ENCODE results near the gene DNLZ.

Gene DNLZ

DNA sequence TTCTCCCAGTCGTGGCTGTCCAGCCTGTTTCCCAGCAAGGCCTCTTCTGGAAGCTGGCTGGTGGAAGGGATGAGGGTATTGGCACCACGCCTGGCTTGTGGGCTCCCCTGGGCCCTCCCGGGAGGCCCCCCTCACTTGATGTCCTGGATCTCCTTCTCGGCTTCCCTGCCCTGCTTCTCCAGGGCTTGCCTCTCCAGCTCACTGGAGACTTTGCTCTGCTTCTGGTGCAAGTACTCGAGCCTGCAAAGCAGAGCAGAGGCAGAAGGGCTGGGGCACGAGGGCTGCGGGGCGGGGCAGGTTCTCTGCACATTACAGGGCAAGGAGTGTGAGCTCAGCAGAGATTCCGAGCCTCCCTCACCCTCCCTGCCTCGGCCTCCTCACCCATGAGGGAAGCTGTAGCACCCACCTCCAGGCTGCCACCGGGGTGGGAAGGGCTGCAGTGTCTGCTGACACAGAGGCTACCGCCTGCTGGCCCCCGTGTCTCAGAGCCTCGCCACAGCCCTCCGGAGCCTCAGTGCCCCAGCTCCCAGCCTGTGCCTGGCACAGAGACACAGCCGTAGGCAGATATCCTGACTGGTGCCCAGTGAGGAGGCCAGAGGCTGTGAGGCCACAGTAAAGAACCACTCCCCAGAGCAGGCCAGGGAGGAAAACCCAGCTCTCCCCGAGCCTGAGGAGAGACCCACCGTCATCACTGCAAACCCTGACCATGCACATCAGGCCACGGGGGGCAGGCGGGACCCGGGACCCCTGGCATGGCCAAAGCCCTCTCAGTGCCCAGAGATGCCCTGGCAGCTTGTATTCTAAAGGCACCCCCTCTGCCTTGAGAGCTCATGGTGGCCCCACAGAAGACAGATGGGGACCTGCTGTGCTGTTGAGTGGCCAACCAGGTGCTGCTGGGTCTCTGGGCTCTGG is 29.2 kb upstream of the DNLZ start:
- TF ChIP-seq CTCF (IDR thresholded peaks at IDR 0.05; ENCODE audit: low read depth, low read length): no peak
- no peak for TF ChIP-seq MYC (IDR thresholded peaks at IDR 0.05; ENCODE audit: low read depth, low read length)
- no peak for TF ChIP-seq POLR2A (IDR thresholded peaks at IDR 0.05; ENCODE audit: extremely low read depth, insufficient read length)
- TF ChIP-seq, protein P1, sequence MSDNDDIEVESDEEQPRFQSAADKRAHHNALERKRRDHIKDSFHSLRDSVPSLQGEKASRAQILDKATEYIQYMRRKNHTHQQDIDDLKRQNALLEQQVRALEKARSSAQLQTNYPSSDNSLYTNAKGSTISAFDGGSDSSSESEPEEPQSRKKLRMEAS (IDR thresholded peaks at IDR 0.05; ENCODE audit: low read depth, low read length): no peak
- no peak overlapping the region for H3K4me3 ChIP-seq (ENCODE audit: low read depth, low read length)
- no peak for DNase-seq (ENCODE audit: low read depth)

DNA sequence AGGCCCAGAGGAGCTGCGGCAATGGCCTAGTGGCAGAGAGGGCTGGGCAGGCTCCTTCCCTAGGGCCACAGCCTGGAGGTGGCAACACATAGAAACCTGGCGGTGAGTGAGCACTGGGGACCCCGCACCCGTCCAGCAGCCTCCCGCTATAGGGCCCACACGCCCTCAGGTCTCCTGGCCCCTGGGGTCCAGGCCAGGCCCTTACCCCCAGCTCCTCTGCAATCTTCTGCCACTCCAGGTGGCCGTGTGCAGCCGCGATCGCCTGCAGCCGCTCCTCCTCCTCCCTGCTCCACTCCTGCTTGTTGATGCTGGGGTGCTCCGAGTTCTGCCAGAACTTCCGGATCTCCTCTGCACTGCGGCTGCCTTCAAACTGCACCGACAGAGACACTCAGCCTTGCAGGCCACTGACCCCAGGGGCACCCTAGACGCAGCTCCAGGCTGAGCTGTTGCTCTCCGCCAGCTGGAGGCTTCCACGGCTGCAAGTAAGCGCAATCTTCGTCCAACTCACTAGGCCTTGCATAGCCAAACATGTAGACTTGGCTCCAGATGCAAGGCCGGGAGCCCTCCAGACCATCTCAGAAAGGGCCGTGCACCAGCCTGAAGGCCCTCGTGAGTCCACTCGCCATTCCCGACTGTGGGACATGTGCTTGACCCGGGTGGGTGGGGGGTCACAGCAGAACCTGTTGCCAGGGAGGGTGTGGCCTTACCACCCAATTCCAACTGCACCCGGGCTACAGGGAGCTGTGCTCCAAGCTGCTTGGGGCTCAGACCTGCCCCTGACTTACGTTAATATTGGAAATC is 28.4 kb upstream of the DNLZ start:
- TF ChIP-seq POLR2A (IDR thresholded peaks at IDR 0.05; ENCODE audit: extremely low read depth, insufficient read length): no peak
- TF ChIP-seq, protein P1 (IDR thresholded peaks at IDR 0.05; ENCODE audit: low read depth, low read length): no peak
- TF ChIP-seq MYC (IDR thresholded peaks at IDR 0.05; ENCODE audit: low read depth, low read length): no peak
- no peak overlapping the region for H3K4me3 ChIP-seq (ENCODE audit: low read depth, low read length)
- DNase-seq (ENCODE audit: low read depth): no peak

- DNase-seq (ENCODE audit: low read depth): no peak
- no peak overlapping the region for H3K4me3 ChIP-seq (ENCODE audit: low read depth, low read length)
- no peak for TF ChIP-seq CTCF (IDR thresholded peaks at IDR 0.05; ENCODE audit: low read depth, low read length)
- no peak for TF ChIP-seq POLR2A (IDR thresholded peaks at IDR 0.05; ENCODE audit: extremely low read depth, insufficient read length)
- no peak for TF ChIP-seq MYC (IDR thresholded peaks at IDR 0.05; ENCODE audit: low read depth, low read length)
- TF ChIP-seq, protein P1 (IDR thresholded peaks at IDR 0.05; ENCODE audit: low read depth, low read length): no peak
These were observed 25.9 kb upstream of the DNLZ start for GRCh38 chr9:136389396-136389795.

GRCh38 chr9:136387217-136387616 is 23.7 kb upstream of the DNLZ start:
- no peak for DNase-seq (ENCODE audit: low read depth)
- TF ChIP-seq MYC (IDR thresholded peaks at IDR 0.05; ENCODE audit: low read depth, low read length) (no peak), CTCF (IDR thresholded peaks at IDR 0.05; ENCODE audit: low read depth, low read length) (no peak), POLR2A (IDR thresholded peaks at IDR 0.05; ENCODE audit: extremely low read depth, insufficient read length) (no peak)
- TF ChIP-seq, protein P1 (IDR thresholded peaks at IDR 0.05; ENCODE audit: low read depth, low read length): no peak
- H3K4me3 ChIP-seq (ENCODE audit: low read depth, low read length): no peak overlapping the region

DNA sequence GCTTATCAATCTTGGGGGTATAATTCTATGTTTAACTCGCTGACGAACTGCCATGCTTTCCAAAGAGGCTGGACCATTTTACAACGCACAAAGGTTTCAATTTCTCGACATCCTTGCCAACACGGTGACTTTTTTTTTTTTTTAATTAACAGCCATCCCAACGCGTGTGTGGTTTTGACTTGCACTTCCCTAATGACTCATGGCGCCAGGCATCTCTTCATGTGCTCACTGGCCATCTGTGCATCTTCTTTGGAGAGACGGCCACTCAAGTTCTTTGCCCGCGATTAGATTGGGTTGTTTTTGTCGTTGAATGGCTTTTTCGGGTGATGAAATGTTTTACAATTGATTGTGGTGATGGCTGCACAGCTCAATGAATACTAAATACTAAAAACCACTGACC is 22.5 kb upstream of the DNLZ start:
- DNase-seq (ENCODE audit: low read depth): peak; percentile 93
- H3K4me3 ChIP-seq (ENCODE audit: low read depth, low read length): no peak overlapping the region
- TF ChIP-seq MYC (IDR thresholded peaks at IDR 0.05; ENCODE audit: low read depth, low read length) (peak; percentile 88), POLR2A (IDR thresholded peaks at IDR 0.05; ENCODE audit: extremely low read depth, insufficient read length) (no peak), CTCF (IDR thresholded peaks at IDR 0.05; ENCODE audit: low read depth, low read length) (no peak)
- TF ChIP-seq, protein P1 (IDR thresholded peaks at IDR 0.05; ENCODE audit: low read depth, low read length): peak; percentile 90
